Activated CD8-positive, alpha-beta memory T cell treated with anti-CD3 and anti-CD28 coated beads for 24 hours (primary cell): ENCODE results near the gene FN1.

Experiments
- DNase-seq: peaks from one replicate; pipeline ENCODE4 v3.0.0-alpha.2; 2020

FN1 gene

DNA sequence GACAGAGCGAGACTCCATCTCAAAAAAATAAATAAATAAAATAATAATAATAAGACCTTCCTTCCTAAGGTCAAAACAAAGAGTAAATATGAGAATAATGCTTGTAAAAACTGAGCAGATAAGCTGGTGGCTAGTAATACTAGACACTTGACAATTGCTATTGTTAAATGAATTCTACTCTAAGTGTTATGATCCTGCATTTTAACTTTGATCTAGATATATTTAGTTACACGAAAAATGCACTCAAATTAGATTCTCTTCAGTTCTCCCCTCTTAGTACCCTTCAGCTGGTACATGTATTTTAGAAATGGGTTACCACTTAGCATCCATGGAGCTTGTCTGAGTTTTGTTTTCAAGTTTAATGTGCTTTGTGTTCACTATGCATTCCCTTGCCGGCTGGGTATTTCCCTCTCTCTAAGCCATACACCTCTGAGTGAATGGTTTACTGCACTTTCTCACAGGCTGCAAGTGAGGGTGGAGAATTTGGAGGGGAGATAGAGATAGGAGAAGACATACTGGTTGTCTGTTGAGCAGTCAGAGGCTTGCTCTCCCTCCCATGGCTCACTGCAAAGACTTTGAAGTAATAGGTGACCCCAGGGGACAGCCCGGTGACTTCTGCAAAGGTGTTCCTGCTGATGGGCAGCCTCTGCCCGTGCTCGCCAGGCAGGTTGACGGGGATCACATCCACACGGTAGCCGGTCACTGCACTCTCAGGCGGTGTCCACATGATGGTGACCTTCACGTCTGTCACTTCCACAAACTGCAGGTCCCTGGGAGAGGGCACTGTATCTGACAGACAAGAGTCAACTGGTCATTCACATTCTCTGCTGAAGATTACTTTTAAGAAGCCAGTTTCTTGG, 29.9 kb downstream of the FN1 start:
- no peak for DNase-seq

- DNase-seq: no peak
Observed at GRCh38 chr2:215404348-215405012, 31.4 kb downstream of the FN1 start.

DNA sequence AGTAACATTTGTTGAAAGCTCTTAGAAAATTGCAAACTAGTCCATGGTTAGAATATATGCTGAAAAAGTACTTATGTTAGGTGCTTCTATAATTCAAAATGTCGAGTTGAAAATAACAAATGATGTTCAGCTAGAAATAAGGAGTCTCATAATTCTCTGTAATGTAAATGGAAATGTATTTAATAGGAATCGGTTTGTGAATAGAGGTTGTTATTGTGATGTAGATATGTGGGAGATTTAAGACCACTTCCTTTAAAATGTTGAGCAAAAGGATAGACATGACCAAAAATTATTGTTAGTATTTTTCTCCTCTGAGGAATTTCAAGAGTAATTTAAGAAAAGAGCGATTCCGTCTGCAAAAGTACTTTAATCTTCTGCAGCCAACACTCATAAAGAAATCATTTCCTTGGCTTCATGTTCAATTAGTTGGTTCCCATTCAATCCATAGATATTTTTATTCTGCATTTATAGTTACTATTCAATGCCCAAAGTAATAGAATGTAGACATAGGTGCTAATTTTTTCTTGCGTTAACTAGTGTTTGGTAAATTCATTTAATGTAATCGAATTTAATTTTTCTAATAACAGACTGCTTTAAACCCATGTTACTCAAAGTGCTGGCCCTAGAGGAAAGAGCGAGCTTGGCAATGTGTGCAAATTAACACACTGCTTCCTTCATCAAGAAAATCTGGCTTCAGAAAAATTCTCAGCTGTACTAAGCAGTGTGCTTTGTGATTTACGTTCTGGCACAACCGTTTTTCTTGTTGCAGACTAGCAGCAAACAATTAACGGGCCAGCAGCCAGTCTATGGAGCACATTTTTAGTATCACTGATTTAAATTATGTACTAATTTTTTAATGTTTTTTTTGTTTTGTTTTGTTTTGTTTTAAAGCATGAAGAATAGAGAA, 32.2 kb downstream of the FN1 start:
- DNase-seq: no peak

- no peak for DNase-seq
Observed at GRCh38 chr2:215401896-215402379, 33.9 kb downstream of the FN1 start.

DNA sequence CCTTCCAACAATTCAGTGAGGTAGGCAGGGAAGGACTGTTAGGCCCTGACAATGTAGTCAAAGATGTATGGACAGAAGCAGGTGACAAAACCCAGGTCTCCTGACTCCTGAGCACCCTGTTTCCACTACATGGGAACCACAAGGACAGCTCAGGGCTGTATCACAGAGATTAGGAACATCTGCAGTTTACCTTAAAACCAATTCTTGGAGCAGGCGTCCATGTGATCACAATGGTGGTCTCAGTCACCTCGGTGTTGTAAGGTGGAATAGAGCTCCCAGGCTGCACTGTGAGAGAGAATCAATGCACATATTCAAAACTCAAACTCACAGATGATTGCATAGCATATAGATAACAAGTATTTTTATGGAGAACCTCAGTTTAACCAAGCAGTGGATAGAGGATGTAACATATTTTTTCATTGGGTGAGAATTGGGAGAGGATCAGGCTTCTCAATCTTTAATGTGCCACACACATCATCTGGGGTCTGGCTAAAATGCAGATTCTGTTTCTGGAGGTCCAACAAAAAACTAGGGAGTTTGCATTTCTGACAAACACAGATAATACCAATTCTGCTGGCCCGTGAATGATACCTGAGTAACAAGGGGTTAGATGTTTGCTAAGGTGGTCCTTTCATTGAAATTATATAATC, 36.7 kb downstream of the FN1 start:
- DNase-seq: no peak

GRCh38 chr2:215397632-215398341, 38.1 kb downstream of the FN1 start:
- no peak for DNase-seq

DNA sequence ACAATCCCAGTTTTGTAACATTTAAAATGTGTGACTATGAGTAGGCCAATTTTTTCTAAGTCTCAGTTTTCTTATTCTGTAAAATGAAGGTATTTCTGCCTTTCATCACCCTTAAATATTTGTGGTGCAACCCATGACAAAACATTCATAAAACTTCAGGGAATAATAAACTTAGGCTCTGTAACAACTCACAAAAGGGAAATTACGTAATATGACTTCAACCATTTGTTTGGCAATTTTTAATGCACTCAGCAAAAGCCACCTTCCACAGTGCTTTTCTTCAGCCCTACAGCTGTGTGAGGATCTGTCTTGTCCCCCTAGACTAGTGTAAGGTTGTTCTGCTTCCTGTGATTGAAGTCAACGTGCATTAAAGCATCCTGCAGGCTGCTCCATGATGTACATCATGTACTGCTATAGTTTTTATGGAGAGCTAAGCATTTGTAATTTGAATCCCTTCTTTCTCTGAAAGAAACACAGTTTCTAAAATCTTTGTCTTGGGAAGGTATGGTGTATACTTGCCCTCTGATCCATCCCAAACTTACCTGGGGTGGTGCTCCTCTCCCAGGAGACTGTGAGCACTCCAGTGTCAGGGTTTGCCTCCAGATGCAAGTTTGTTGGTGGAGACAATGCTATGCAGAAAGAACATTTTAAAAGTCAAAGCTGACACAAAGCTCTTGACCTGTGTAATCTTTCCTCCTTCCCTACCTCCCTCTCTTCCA, 39.1 kb downstream of the FN1 start:
- DNase-seq: no peak

DNA sequence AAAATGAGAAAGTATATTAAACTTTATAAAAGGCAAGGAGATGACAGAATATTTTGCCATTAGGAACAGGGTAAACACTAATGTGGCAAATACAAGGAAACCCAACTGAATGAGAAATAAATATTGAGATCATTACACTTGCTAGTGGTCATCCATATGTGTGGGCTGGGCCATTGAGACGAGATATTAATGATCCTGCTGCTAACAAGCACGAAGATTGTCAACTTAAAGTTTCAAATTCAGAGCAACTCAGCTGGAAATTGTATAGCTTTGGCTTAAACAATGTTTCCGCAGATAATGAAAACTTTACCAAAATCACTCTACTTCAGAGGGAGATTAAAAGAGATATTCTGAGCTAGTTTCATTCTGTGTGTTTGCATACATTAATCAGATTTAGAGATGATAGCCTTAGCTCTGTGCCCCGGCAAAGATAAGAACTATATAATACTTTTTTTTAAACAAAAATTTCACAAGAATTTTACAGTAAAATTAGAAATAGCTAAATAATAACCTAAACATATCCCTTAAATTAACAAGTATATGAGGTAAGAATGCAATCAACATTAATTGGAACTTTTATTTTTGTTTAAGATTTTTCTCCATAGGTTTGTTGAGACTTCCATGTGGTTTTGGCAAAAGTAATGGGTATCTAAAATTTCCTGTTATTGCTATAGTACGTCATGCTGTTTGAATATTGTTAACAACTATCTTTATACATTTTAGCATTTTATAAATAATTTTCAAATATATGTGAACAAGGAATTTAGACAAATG, 40.0 kb downstream of the FN1 start:
- DNase-seq: no peak

- DNase-seq: no peak
Observed at GRCh38 chr2:215394102-215394805, 41.6 kb downstream of the FN1 start.

DNA sequence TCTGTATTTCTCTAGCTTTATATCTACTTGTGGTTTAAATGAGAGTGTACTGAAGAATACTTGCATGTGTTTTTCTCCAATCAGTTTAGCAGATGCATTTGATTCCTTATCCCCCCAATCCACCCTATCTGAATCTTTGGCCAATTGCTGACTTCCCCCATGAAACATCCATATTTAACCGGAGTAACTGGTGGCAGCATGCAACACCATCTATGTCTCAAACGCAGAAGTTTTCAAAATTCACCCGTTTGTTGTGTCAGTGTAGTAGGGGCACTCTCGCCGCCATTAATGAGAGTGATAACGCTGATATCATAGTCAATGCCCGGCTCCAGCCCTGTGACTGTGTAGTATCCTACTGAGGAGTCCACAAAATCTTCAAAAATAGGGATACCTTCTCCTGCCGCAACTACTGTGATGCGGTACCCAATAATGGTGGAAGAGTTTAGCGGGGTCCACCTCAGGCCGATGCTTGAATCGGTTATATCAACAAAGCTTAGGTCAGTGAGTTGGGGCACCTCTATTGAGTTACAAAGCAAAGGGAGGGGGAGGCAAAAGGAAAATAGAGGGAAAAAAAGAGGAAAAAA, 43.1 kb downstream of the FN1 start:
- no peak for DNase-seq

GRCh38 chr2:215392164-215392563, 43.7 kb downstream of the FN1 start:
- DNase-seq: no peak

- no peak for DNase-seq
Observed at GRCh38 chr2:215391531-215391930, 44.3 kb downstream of the FN1 start.

GRCh38 chr2:215390550-215390913, 45.3 kb downstream of the FN1 start:
- DNase-seq: no peak

GRCh38 chr2:215388002-215388728, 47.7 kb downstream of the FN1 start:
- DNase-seq: no peak

- DNase-seq: no peak
Observed at GRCh38 chr2:215386566-215386965, 49.3 kb downstream of the FN1 start.

DNA sequence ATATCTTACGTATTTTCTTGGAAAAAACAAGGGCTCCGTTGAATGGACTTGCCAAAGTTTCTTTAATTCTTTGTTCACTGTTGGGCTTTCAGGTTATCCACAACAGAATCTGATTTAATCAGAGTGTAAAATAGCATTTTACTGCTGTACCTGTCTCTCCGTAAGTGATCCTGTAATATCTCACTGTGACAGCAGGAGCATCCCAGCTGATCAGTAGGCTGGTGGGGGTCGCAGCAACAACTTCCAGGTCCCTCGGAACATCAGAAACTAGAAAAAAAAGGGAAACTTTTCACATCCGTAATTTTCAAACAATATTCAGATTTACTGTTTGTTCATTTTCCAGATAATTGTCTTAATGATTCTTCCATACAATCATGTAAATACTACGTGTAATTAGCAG, 51.2 kb downstream of the FN1 start:
- no peak for DNase-seq

DNA sequence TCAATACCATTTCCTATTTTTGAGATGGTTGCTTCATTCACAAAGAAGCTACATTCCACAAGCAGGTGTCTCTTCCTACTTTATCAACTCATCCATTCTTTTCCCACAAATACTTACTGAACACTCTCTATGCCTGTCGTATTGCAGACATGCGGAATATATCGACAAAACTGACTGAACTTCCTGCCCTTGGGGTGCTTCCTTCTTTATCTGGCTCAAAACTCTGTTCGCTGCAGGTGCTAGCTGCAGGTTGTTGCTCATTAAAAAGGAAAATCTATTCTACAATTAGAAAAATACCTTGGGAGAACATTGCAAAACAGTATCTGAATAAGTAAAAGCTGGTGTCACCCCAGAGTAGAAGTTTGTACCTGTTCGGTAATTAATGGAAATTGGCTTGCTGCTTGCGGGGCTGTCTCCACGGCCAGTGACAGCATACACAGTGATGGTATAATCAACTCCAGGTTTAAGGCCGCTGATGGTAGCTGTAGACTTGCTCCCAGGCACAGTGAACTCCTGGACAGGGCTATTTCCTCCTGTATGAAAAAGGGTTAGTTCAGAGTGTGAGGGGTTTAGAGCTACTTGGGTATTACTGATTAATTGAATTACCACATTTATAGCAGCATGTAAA, 52.1 kb downstream of the FN1 start:
- DNase-seq: no peak

GRCh38 chr2:215382480-215382879, 53.4 kb downstream of the FN1 start:
- DNase-seq: no peak
